GM23338 (cell line): Measurements from ENCODE around the gene SPON2. TPM values are rescaled to one million over a fixed set of nuclear protein-coding genes. Genes with fewer than 3 reads are reported as not detected.

Source experiments
- ATAC-seq: fragments of 200-7000 bp; cut with Tn5 transposase; 3 replicates; pipeline ENCODE4 v1.9.1; 2020
- DNase-seq: peaks from one replicate; pipeline ENCODE4 v3.0.0-alpha.2; 2015; ENCODE audit warnings: low spot score
- H2AFZ ChIP-seq: fragments of 200-600 bp; sonication (generic); 2 replicates; pipeline ENCODE4 v1.8.0; 2016; ENCODE audit warnings: antibody characterized with exemption, mild to moderate bottlenecking, moderate library complexity
- H3F3A ChIP-seq: fragments of 200-600 bp; sonication (generic); replicated peaks from 2 replicates; pipeline ENCODE4 v1.8.0; 2017; ENCODE audit warnings: antibody characterized with exemption, mixed run types, low read depth
- H3K27ac ChIP-seq: fragments of 200-600 bp; sonication (generic); 2 replicates; pipeline ENCODE4 v1.6.1; 2016; ENCODE audit warnings: low read depth
- H3K27me3 ChIP-seq: fragments of 200-600 bp; sonication (generic); 2 replicates; pipeline ENCODE4 v1.8.0; 2016; ENCODE audit warnings: mild to moderate bottlenecking, mixed run types, moderate library complexity; ENCODE audit not compliant: insufficient read depth
- H3K36me3 ChIP-seq: fragments of 200-600 bp; sonication (generic); 2 replicates; pipeline ENCODE4 v1.8.0; 2016; ENCODE audit warnings: mild to moderate bottlenecking; ENCODE audit not compliant: insufficient read depth
- H3K4me1 ChIP-seq: fragments of 200-600 bp; sonication (generic); 2 replicates; pipeline ENCODE4 v1.8.0; 2016; ENCODE audit warnings: mild to moderate bottlenecking, moderate library complexity; ENCODE audit not compliant: insufficient read depth
- H3K4me2 ChIP-seq: fragments of 200-600 bp; sonication (generic); 2 replicates; pipeline ENCODE4 v1.7.1; 2017; ENCODE audit warnings: mixed run types
- H3K4me3 ChIP-seq: fragments of 200-600 bp; sonication (generic); 2 replicates; pipeline ENCODE4 v1.6.1; 2016; ENCODE audit warnings: mixed run types
- H3K79me2 ChIP-seq: fragments of 200-600 bp; sonication (generic); replicated peaks from 2 replicates; pipeline ENCODE4 v1.8.0; 2017; ENCODE audit warnings: mild to moderate bottlenecking; ENCODE audit not compliant: insufficient read depth
- H3K9me2 ChIP-seq: fragments of 200-600 bp; sonication (generic); 2 replicates; pipeline ENCODE4 v1.8.0; 2017; ENCODE audit not compliant: insufficient read depth
- H4K20me1 ChIP-seq: fragments of 200-600 bp; sonication (generic); replicated peaks from 2 replicates; pipeline ENCODE4 v1.8.0; 2017; ENCODE audit warnings: mild to moderate bottlenecking; ENCODE audit not compliant: insufficient read depth
- H3K27ac Mint-ChIP-seq: 2 replicates; pipeline ENCODE4 v1.8.0; 2020; ENCODE audit warnings: inconsistent platforms, mild to moderate bottlenecking, moderate library complexity, mixed read lengths
- H3K27me3 Mint-ChIP-seq: 3 replicates; pipeline ENCODE4 v1.8.0; 2022; ENCODE audit warnings: low read depth, mild to moderate bottlenecking, moderate library complexity, mixed read lengths, inconsistent platforms; ENCODE audit not compliant: insufficient read depth, poor library complexity
- H3K36me3 Mint-ChIP-seq: 3 replicates; pipeline ENCODE4 v1.8.0; 2021; ENCODE audit warnings: low read depth, mild to moderate bottlenecking, inconsistent platforms, moderate library complexity, mixed read lengths
- H3K4me1 Mint-ChIP-seq: 3 replicates; pipeline ENCODE4 v1.8.0; 2020; ENCODE audit warnings: mild to moderate bottlenecking, inconsistent platforms, mixed read lengths
- H3K4me3 Mint-ChIP-seq: 3 replicates; pipeline ENCODE4 v1.8.0; 2021; ENCODE audit warnings: moderate library complexity, mild to moderate bottlenecking, inconsistent platforms, mixed read lengths
- H3K9me3 Mint-ChIP-seq: 3 replicates; pipeline ENCODE4 v1.8.0; 2020; ENCODE audit warnings: moderate library complexity, mild to moderate bottlenecking, inconsistent platforms, mixed read lengths
- CREB1 ChIP-seq: fragments of 250-450 bp; sonication (Bioruptor Pico); IDR thresholded peaks from 2 replicates; pipeline ENCODE4 v1.5.0; 2020; ENCODE audit warnings: low read depth, mild to moderate bottlenecking, moderate library complexity
- CTCF ChIP-seq, 2 experiments: fragments of 200-600 bp in 1 of 2; sonication (generic) in 1 of 2; conservative IDR thresholded peaks; 2 replicates each; pipeline versions ENCODE4 v1.5.1 to v1.6.1; 2016 to 2017; ENCODE audit warnings: antibody characterized with exemption in 2 of 2, low read depth in 2 of 2, mild to moderate bottlenecking in 2 of 2, moderate library complexity in 1 of 2
- ETS1 ChIP-seq: IDR thresholded peaks from 2 replicates; pipeline ENCODE4 v1.6.1; 2016; ENCODE audit warnings: antibody characterized with exemption
- EZH2 ChIP-seq: fragments of 200-600 bp; sonication (generic); IDR thresholded peaks from one replicate; pipeline ENCODE4 v1.8.0; 2017; ENCODE audit warnings: antibody characterized with exemption, mild to moderate bottlenecking, low read depth; ENCODE audit not compliant: unreplicated experiment
- EZH2phosphoT487 ChIP-seq: fragments of 200-600 bp; sonication (generic); IDR thresholded peaks from one replicate; pipeline ENCODE4 v1.8.1; 2018; ENCODE audit warnings: antibody characterized with exemption; ENCODE audit not compliant: unreplicated experiment
- JUNB ChIP-seq: IDR thresholded peaks from one replicate; pipeline ENCODE4 v1.6.1; 2016; ENCODE audit warnings: antibody characterized with exemption; ENCODE audit not compliant: unreplicated experiment
- POLR2AphosphoS5 ChIP-seq: IDR thresholded peaks from 2 replicates; pipeline ENCODE4 v1.6.1; 2016; ENCODE audit warnings: antibody characterized with exemption, low read depth
- STAT1 ChIP-seq: IDR thresholded peaks from one replicate; pipeline ENCODE4 v1.6.1; 2016; ENCODE audit warnings: antibody characterized with exemption; ENCODE audit not compliant: unreplicated experiment
- ZNF331 ChIP-seq: fragments of 250-450 bp; sonication (Bioruptor Pico); IDR thresholded peaks from 2 replicates; pipeline ENCODE4 v1.5.0; 2020; ENCODE audit warnings: low read depth, mild to moderate bottlenecking, moderate library complexity
- ZNF462 ChIP-seq: fragments of 250-450 bp; sonication (Bioruptor Pico); IDR thresholded peaks from 2 replicates; pipeline ENCODE4 v1.5.0; 2020; ENCODE audit warnings: mild to moderate bottlenecking, moderate library complexity
- polyA plus RNA-seq: library from polyadenylated mRNA; unstranded; fragments of >200 nt; fragmentation: Nextera tagmentation; extraction: Ambion mirVana; gene quantifications from 2 replicates; pipeline ENCODE4 v1.2.1, GENCODE V29; 2016
- total RNA-seq: library from RNA; depleted of rRNA; stranded (reverse); fragments of >200 nt; shearing (Covaris generic); gene quantifications from 2 replicates; pipeline ENCODE4 v1.2.3, GENCODE V29; 2014

The SPON2 gene
- total and polyA plus RNA-seq, 2 experiments from 2014 or later = 2.1 to 2.4 TPM

GRCh38 chr4:1215141-1216075 lies 43.0 kb upstream of the SPON2 start (continued):
- no peak for TF ChIP-seq ZNF462 (CRISPR knock-in tag)
- TF ChIP-seq POLR2AphosphoS5 = no peak

- H3K9me3 Mint-ChIP-seq = no peaks in the 10 kb centered on the region
- no peak overlapping the region for H3K4me3 ChIP-seq
- no peak overlapping the region for H3K4me3 Mint-ChIP-seq
- no peak overlapping the region for H2AFZ ChIP-seq
- no peak for DNase-seq
- H3F3A ChIP-seq = no peaks in the 10 kb centered on the region
- no peak overlapping the region for H3K4me2 ChIP-seq
- H3K36me3 Mint-ChIP-seq = peaks cover 25% of the 10 kb centered on the region
- no peak overlapping the region for H3K27ac Mint-ChIP-seq
- H3K36me3 ChIP-seq = no peaks in the 10 kb centered on the region; the same call in 1 of the 2 replicates
- no peaks in the 10 kb centered on the region for H3K9me2 ChIP-seq
- H3K27me3 Mint-ChIP-seq = peaks cover 3% of the 10 kb centered on the region
- no peak overlapping the region for H3K27ac ChIP-seq
- no peaks in the 10 kb centered on the region for H3K4me1 ChIP-seq
- no peaks in the 10 kb centered on the region for H3K27me3 ChIP-seq
- ATAC-seq = no peak
- peaks cover 14% of the 10 kb centered on the region; the same call in 1 of the 2 replicates for H4K20me1 ChIP-seq
- no peaks in the 10 kb centered on the region; the same call in 2 of the 3 replicates for H3K4me1 Mint-ChIP-seq
- H3K79me2 ChIP-seq = no peaks in the 10 kb centered on the region; the same call in 1 of the 2 replicates
- TF ChIP-seq EZH2 (no peak), CREB1 (CRISPR knock-in tag) (no peak), JUNB (no peak), ZNF331 (CRISPR knock-in tag) (no peak), ETS1 (no peak), CTCF (conservative IDR thresholded peaks at IDR 0.05; ENCODE audit: low read depth in 2 of 2) (no peak), STAT1 (no peak), EZH2phosphoT487 (no peak)
Observed at GRCh38 chr4:1214101-1215095, 42.0 kb upstream of the SPON2 start.
